ENCODE data around the gene GREM2.

Gene GREM2

GRCh38 chr1:240528591-240528990 is 83.4 kb downstream of the GREM2 start:
- TF ChIP-seq ZFX (IDR thresholded peaks at IDR 0.05) = no peak
- TF ChIP-seq, protein P1, sequence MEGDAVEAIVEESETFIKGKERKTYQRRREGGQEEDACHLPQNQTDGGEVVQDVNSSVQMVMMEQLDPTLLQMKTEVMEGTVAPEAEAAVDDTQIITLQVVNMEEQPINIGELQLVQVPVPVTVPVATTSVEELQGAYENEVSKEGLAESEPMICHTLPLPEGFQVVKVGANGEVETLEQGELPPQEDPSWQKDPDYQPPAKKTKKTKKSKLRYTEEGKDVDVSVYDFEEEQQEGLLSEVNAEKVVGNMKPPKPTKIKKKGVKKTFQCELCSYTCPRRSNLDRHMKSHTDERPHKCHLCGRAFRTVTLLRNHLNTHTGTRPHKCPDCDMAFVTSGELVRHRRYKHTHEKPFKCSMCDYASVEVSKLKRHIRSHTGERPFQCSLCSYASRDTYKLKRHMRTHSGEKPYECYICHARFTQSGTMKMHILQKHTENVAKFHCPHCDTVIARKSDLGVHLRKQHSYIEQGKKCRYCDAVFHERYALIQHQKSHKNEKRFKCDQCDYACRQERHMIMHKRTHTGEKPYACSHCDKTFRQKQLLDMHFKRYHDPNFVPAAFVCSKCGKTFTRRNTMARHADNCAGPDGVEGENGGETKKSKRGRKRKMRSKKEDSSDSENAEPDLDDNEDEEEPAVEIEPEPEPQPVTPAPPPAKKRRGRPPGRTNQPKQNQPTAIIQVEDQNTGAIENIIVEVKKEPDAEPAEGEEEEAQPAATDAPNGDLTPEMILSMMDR (conservative IDR thresholded peaks at IDR 0.05) = no peak
- no peak overlapping the region for H3K27ac ChIP-seq

- TF ChIP-seq, protein P1 (conservative IDR thresholded peaks at IDR 0.05) = no peak
- no peak for TF ChIP-seq ZFX (IDR thresholded peaks at IDR 0.05)
- H3K27ac ChIP-seq = no peak overlapping the region
These were observed 84.9 kb downstream of the GREM2 start for GRCh38 chr1:240527086-240527485.

DNA sequence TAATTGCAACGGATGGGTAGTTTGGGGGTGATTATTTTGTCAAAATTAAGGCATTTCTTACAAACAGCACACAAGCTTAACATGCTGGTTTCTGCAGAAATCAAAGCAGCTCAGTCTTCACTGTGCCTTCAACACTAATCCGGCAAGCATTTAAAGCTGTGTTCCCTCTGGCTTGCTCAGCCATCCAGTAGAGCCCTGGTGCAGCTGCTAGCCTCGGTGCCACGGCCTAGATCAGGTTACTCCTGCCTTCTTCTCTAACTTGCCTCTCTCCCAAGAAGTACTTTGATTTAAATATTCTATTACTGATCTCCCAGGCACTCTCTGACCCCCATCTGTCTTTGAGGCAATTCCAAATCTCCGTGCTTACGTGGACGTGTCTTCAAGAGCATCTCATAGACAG is 85.6 kb downstream of the GREM2 start:
- no peak for TF ChIP-seq ZFX (IDR thresholded peaks at IDR 0.05)
- TF ChIP-seq, protein P1 (conservative IDR thresholded peaks at IDR 0.05) = no peak
- no peak overlapping the region for H3K27ac ChIP-seq

GRCh38 chr1:240524356-240525069 is 87.4 kb downstream of the GREM2 start:
- H3K27ac ChIP-seq = no peak overlapping the region
- TF ChIP-seq, protein P1 (conservative IDR thresholded peaks at IDR 0.05) = no peak
- TF ChIP-seq ZFX (IDR thresholded peaks at IDR 0.05) = no peak

DNA sequence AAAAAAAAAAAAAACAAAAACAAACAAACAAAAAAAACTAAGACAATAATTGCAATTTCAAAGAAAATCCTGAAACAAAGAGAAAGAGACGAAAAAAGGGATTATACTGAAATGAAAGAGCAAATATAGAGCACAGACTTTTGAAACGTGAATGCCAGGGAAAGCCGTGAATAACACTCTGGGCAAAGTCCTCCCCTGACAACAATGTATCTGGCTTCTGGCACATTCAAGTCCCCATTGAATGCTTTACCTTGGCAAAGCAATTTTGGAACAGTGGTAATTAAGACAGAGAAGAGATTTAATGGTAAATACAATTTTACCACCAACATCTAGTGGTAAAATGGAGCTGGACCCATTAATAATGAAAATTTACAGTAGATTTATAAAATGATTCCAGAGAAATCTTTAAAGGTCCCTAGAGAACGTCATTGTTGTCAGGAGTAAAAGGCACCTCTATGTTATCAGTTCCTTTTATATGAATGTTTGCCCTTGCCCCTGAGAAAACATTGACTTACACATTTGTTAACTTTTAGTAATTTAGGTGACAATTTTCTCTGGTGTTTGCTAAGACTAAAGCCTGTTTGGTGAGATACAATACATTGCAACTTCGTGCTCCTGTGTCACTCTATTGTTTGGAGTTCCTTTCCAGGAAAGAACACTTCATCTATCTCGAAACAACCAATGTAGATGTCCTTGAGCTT is 89.7 kb downstream of the GREM2 start:
- no peak overlapping the region for H3K27ac ChIP-seq
- TF ChIP-seq, protein P1 (conservative IDR thresholded peaks at IDR 0.05) = no peak
- no peak for TF ChIP-seq ZFX (IDR thresholded peaks at IDR 0.05)

DNA sequence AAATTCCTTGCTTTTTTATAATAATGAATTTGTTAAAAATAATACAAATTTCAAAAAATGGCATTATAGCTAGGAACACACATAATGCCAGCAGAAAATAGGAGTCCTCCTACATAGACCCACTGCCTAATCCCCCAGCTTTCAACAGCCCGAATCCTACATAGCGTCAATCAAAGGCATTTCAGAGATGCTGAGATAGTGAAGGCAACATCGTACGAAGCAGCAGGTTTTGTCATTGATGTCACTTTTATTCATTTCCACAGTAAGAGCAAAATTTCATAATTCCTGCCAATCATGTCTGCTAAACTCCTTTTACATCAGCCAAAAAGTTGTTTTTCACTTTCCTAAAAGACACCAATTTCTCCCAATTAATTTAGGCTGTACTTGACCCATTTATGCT is 94.1 kb downstream of the GREM2 start:
- no peak overlapping the region for H3K27ac ChIP-seq
- TF ChIP-seq, protein P1 (conservative IDR thresholded peaks at IDR 0.05) = no peak
- TF ChIP-seq ZFX (IDR thresholded peaks at IDR 0.05) = no peak

GRCh38 chr1:240516069-240516468 is 95.9 kb downstream of the GREM2 start:
- TF ChIP-seq, protein P1 (conservative IDR thresholded peaks at IDR 0.05) = no peak
- no peak for TF ChIP-seq ZFX (IDR thresholded peaks at IDR 0.05)
- H3K27ac ChIP-seq = no peak overlapping the region

All from C4-2B (cell line).